Bronchial smooth muscle cell (primary cell): ENCODE results near the gene EEF1AKMT3. TPM values are rescaled to one million over a fixed set of nuclear protein-coding genes. Genes with fewer than 3 reads are reported as not detected.

Source experiments
- total RNA-seq: library from RNA; depleted of rRNA; stranded (reverse); fragments of >200 nt; gene quantifications from 2 replicates; pipeline ENCODE4 v1.2.1, GENCODE V29; 2014

EEF1AKMT3 gene
- 5.6 and 5.7 TPM in 2 replicates for total RNA-seq

DNA sequence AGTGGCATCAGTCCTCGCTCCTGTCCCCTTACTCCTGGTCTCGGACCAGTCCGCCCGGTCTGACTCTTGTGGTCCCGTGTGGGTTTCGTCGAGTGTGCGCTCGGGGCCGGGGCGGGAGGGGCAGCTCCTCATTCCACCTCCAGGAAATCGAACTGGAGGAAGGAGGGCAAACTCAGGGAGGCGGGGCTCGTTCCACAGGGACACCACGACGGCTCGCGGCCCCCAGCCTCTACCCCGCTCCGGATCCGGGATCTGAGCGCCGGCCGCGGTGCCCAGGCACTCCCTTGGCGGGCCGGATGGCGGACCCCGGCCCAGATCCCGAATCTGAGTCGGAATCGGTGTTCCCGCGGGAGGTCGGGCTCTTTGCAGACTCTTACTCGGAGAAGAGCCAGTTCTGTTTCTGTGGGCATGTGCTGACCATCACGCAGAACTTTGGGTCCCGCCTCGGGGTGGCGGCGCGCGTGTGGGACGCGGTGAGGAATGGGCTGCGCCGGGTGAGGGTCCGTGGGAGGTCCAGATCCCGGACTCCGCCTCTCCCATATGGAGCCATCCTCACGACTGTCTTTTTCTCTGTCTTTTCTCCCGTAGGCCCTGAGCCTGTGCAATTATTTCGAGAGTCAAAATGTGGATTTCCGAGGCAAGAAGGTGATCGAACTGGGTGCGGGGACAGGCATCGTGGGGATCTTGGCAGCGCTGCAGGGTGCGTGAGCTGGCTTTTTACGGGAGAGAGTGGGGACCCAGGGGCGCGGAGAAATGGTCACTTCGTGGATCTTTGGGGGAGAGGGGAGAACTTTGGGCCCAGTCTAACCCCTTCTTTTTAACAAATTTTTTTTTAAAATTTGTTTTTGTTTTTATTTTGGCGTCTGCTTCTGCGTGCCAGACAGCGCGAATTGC is at the start of gene EEF1AKMT3:
EEF1AKMT3 (plus strand) TSS at position 186 of the 894 bp plus-strand sequence; CDS start at position 297, 111 bp downstream.

DNA sequence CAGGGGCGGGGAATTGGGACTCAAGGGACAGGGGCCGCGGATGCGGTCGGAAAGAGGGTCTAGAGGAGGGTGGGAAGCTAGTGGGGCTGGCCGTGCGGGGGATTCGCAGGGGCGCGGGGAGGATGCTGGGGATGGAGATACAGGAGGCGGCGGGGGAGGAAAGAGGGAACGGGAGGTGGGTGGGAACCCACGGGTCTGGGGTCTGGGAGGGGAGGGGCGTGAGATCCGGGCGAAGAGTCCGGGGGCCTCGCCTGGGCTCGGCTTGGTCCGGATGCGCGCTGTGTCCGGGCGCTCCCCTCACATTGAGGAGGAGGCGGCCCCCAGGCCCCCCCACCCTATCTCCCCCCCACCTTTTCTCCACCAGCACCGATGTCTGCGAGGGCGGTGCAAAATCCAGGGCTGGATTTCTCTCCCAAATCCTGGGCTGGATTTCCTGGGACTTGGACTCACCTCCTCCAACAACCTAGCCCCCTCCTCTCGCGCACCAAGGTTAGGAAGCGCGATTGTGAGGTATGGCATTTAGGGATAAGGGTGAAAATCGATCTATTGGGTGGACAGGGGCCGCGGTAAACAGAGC is 33.7 kb upstream of the EEF1AKMT3 start, which contains the start of gene AGAP2:
AGAP2 (minus strand) TSS at position 82 of the 577 bp plus-strand sequence. CDS start 496 bp downstream, outside the sequence.

DNA sequence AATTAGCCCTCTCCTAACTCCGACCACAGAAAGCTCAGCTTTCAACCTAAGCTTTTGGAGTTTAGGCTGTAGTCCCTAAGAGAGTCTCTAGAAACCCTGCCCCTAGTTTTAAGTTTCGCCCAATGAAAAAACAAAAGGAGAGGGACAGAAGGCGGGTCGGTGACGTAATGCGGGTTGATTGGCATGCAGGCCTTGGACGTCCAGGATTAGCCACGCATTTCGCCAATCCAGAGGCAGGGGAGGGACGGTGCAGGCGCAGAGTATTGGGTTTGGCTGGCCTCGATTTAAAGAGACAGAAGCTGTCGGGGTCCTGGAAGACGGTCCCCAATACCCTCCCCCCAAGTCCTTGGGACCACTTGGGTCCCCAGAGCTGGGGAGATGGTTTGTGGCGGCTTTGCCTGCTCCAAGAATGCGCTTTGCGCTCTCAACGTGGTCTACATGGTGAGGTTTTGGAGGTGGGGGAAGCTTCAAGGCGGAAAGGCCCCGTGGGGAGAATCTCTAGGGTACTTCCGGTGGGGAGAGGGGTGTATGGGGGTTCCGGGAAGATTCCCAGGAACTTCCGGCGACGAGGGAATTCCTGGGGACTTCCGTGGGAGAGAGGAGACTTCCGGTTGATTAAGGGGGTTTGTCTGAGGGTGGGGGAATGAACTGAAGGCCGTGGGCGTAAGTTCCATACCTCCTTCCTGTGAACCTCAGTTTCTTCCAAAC is 27.5 kb upstream of the EEF1AKMT3 start, which contains the start of gene TSPAN31:
TSPAN31 (plus strand) TSS at position 263 of the 708 bp plus-strand sequence; CDS start at position 379, 116 bp downstream.

DNA sequence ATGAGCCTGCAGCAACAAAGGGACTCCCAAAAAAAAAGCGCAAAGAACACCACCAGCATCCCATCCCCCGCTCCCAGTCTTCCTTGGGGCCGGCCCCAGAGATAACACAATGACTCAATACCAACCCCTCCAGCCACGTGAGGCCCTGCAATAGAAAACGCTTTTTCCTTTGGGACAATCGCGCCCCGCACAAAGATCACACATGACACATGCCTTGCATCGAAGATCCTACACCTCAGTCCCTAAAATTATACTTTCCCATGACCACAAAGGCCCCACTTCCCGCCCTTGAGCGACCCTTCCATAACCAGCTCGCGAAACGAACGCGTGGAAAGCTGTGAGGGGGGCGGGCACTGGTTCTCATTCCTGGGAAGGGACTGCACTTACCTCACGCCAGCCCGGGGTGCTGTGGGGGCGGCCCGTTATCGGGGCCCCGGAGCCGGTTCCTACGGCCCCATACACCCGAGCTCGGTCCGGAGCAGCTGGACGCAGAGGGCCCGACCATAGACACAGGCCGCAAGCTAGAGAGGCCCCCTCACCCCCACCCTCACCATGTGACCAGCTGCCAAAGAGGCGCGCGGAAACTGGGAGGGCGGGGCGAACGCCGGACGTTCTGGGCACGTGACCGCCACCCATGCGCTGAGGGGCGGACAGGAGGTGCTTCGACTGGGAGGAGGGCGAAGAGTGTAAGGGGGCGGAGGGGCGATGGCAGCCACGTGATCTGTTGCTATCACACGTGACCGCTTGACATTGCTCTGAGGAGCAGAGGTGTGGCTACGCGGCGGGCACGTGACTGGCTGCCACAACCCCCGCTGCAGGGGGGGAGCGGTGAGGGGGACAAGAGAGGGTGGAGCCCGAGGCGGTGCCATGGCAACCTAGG is 20.4 kb upstream of the EEF1AKMT3 start, which contains the start of gene CDK4:
CDK4 (minus strand) TSS at position 523 of the 880 bp plus-strand sequence. CDS start 593 bp downstream, outside the sequence.

DNA sequence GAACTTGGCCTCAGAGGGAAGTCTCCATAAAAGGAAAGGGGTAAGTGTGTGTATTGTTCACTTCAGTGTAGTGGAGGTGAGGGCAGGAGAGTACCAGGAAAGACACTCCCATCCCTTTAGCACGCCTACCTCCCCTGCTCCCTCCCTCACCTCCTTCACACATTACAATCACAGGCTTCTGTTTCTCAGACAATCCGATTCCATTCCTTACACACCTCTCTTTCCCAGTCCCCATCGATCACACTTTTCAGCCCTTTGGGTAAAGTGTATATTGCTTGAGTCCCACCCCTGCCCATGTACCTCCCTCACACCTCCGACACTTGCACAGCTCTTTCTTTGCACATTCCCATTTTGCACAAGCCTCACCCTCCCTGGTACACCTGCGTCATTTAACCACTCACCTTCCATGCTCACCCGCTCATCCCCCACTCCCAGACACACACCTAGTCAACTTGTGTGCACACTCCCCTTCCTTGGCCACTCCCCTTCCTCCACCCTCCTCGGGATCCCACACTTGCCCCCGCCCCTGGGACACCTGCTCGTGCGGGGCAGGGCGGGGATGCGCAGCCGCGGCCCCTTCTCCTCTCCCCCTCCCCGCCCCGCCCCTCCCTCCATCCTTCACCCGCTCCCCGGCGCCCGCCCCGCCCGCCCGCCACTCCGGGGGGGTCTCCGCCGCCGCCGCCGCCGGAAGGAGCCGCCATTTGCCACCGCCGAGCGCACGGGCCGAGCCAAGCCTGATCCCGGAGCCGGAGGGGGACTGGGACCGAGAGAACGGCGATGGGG is 17.8 kb upstream of the EEF1AKMT3 start, which contains the start of gene MARCHF9:
MARCHF9 (plus strand) TSS at position 693 of the 783 bp plus-strand sequence. CDS start 426 bp downstream, outside the sequence.

DNA sequence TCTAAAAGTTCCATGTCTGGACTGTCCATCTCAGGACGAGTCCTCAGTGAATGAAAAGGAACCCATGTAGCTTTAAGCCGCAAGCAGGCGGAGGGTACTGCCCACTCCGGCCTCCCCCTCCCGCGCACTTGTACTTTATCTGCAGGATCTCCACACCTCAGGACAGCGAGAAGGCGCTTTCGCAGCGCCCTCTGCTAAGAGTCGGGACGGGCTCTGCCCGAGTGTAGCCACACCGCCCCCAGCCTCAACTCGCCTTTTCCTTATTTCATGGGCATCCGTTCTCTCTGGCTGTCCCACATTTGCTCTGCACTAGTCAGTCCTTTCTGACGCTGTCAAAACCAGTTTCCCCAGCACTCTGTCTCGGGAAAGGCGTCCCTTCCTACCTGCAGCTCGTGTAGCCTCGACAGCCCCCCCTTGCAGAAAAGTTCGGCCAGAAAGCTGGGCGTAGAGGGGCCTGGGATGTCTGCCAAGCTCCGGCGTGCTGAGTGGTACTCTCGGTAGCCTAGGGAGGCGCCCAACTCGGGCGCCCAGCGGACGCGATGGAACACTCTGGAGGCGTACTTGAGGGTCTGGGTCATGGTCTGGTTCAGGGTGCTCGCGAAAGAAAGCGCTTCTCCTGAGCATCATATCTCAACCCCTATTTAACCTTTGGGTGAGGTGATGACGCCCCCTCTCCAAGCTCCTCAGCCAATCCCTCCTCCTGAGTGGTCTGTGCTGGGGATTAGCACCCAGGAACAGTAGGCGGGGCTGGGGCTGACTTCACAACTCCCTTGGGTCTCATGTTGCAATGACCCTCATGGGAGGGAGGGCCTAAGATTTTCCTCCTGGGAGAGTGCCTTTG is 5.7 kb upstream of the EEF1AKMT3 start, which contains the start of gene CYP27B1:
CYP27B1 (minus strand) TSS at position 615 of the 841 bp plus-strand sequence; CDS start at position 578, 37 bp downstream.

DNA sequence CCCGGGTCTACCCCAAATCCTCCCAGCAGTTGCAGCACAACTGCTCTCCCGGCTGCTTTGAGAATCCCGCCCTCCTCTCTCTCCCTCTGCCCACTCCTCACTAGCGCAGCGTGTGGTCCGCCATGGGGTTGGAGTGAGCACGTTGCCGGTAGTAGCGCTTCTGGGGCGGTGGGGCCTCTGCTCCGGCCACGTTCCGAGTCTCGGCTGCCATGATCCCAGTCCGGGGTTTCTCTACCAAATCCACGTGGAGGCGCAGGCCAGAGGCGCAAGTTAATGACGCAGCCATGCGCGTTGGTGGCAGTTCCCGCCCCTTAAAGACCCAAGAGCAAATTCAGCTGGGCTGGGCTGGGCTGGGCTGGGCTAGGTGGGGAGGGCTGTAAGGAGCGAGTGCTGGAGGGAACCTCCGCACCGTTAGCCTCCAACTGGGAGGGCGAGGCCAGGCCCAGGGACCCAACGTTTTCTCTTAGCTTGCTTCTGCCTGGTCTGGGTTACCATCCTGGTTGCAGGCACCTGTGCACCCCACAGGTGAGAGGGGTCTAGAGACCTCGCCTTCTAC is 463 bp upstream of the EEF1AKMT3 start, which contains the start of gene METTL1:
METTL1 (minus strand) TSS at position 233 of the 556 bp plus-strand sequence; CDS start at position 211, 22 bp downstream.

DNA sequence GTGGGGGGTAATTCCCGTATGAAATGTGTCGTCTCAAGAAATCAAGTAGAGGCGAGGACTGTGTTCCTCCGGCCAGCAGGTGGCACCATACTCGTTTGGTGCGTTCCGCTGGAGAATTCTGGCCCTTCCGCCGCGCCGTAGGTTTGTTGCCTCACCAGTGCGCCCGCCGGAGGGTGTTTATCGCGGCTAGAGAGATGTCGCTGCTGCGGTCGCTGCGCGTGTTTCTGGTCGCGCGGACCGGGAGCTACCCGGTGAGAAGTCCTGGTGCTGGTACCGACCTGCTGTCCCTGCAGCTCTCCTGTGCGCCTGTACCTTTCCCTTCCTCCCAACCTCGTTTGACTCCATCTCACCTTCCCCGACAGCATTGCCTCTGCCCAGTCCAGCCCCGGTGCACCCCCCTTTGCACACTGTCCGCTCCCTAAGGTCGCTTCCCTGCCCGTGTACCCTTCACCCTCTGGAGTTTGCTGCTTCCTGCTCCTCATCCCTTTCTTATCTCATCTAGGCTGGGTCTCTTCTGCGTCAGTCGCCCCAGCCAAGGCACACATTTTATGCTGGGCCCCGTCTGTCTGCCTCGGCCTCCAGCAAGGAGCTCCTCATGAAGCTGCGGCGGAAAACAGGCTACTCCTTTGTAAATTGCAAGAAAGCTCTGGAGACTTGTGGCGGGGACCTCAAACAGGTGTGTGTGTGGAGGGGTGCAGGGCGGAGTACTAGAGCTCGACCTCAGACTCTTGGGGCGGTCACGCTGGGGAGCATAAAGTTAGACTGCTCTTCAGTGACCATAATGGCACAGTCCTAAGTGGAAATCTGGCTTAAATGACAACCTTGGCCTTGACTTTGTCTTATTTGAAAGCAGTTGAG is 10.4 kb downstream of the EEF1AKMT3 start, which contains the start of gene TSFM:
TSFM (plus strand) TSS at position 180 of the 858 bp plus-strand sequence; CDS start at position 195, 15 bp downstream.

Other genes with a start within 250 kb of the EEF1AKMT3 start
- gene MBD6, start 249.8 kb upstream of the EEF1AKMT3 start, total RNA-seq = 3.4 and 4.7 TPM in 2 replicates
- 79.6 and 85.2 TPM in 2 replicates for gene DCTN2, start 225.4 kb upstream of the EEF1AKMT3 start, total RNA-seq
- 0.47 and 0.60 TPM in 2 replicates for gene KIF5A, start 222.6 kb upstream of the EEF1AKMT3 start, total RNA-seq
- gene PIP4K2C, start 181.4 kb upstream of the EEF1AKMT3 start, total RNA-seq = 7.9 and 11.8 TPM in 2 replicates
- 12.8 and 16.2 TPM in 2 replicates for gene DTX3, start 167.8 kb upstream of the EEF1AKMT3 start, total RNA-seq
- gene ARHGEF25, start 161.2 kb upstream of the EEF1AKMT3 start, total RNA-seq = 33.4 and 38.7 TPM in 2 replicates
- gene B4GALNT1, start 139.4 kb upstream of the EEF1AKMT3 start, total RNA-seq = 0.77 and 0.79 TPM in 2 replicates
- gene OS9, start 78.5 kb upstream of the EEF1AKMT3 start, total RNA-seq = 186 and 554 TPM in 2 replicates
- 0.32 and 0.43 TPM in 2 replicates for gene AGAP2, start 33.9 kb upstream of the EEF1AKMT3 start, total RNA-seq
- gene TSPAN31, start 27.6 kb upstream of the EEF1AKMT3 start, total RNA-seq = 56.4 and 60.0 TPM in 2 replicates
- gene CDK4, start 20.3 kb upstream of the EEF1AKMT3 start, total RNA-seq = 163 and 185 TPM in 2 replicates
- 1.3 and 4.5 TPM in 2 replicates for gene MARCHF9, start 17.5 kb upstream of the EEF1AKMT3 start, total RNA-seq
- gene CYP27B1, start 5.5 kb upstream of the EEF1AKMT3 start, total RNA-seq = 0.26 TPM in 1 of 2 replicates, not detected in the other
- gene METTL1, start 509 bp upstream of the EEF1AKMT3 start, total RNA-seq = 2.5 and 3.1 TPM in 2 replicates
- gene TSFM, start 10.2 kb downstream of the EEF1AKMT3 start, total RNA-seq = 9.4 and 14.3 TPM in 2 replicates
- gene AVIL, start 46.1 kb downstream of the EEF1AKMT3 start, total RNA-seq = 2.7 and 8.1 TPM in 2 replicates
- 55.8 and 96.5 TPM in 2 replicates for gene CTDSP2, start 74.1 kb downstream of the EEF1AKMT3 start, total RNA-seq
- gene ATP23, start 169.0 kb downstream of the EEF1AKMT3 start, total RNA-seq = 12.9 and 24.2 TPM in 2 replicates